Liver (tissue), 9 donors: Measurements from ENCODE around the gene MAGI1. TPM values are rescaled to one million over a fixed set of nuclear protein-coding genes. Genes with fewer than 3 reads are reported as not detected.

Experiments used
- DNase-seq: peaks from one replicate; pipeline ENCODE4 v3.0.0-alpha.2; 2017; ENCODE audit warnings: low spot score
- H3K27ac ChIP-seq, 2 donors: one replicate each; pipeline ENCODE4 v1.7.0; 2013; ENCODE audit warnings: inconsistent platforms in 2 of 2, low read length in 2 of 2, control low read depth in 1 of 2, low read depth in 1 of 2, mild to moderate bottlenecking in 1 of 2
- H3K27me3 ChIP-seq, 4 donors: one replicate each; pipeline versions ENCODE4 v1.6.1 to v1.7.0; 2013; ENCODE audit warnings: low read length in 3 of 4, inconsistent platforms in 1 of 4, mild to moderate bottlenecking in 1 of 4, moderate library complexity in 1 of 4; ENCODE audit not compliant: control insufficient read depth in 4 of 4, insufficient read depth in 4 of 4
- H3K36me3 ChIP-seq, 4 donors: one replicate each; pipeline versions ENCODE4 v1.6.1 to v1.7.0; 2013; ENCODE audit warnings: low read length in 3 of 4, mild to moderate bottlenecking in 3 of 4, low read depth in 1 of 4, moderate library complexity in 1 of 4; ENCODE audit not compliant: control insufficient read depth in 4 of 4, insufficient read depth in 3 of 4
- H3K4me1 ChIP-seq, 4 donors: one replicate each; pipeline versions ENCODE4 v1.6.1 to v1.7.0; 2013; ENCODE audit warnings: low read length in 3 of 4, mild to moderate bottlenecking in 3 of 4, moderate library complexity in 1 of 4; ENCODE audit not compliant: control insufficient read depth in 4 of 4, insufficient read depth in 4 of 4
- H3K4me3 ChIP-seq, 3 donors: one replicate each; pipeline versions ENCODE4 v1.6.1 to v1.7.0; 2013; ENCODE audit warnings: low read length in 3 of 3, control low read depth in 1 of 3, low read depth in 1 of 3, mild to moderate bottlenecking in 1 of 3
- H3K9ac ChIP-seq, 2 donors: one replicate each; pipeline ENCODE4 v1.7.0; 2013; ENCODE audit warnings: low read length in 2 of 2, mild to moderate bottlenecking in 2 of 2, moderate library complexity in 2 of 2, control low read depth in 1 of 2, low read depth in 1 of 2
- H3K9me3 ChIP-seq, 4 donors: one replicate each; pipeline versions ENCODE4 v1.6.1 to v1.7.0; 2013; ENCODE audit warnings: low read length in 3 of 4; ENCODE audit not compliant: control insufficient read depth in 4 of 4
- CTCF ChIP-seq: fragments of 150-350 bp; IDR thresholded peaks from 2 replicates; pipeline ENCODE4 v1.5.1; 2017; ENCODE audit warnings: improper control_type of control experiment, low read depth, low read length; ENCODE audit not compliant: missing input control
- EGR1 ChIP-seq, 2 donors: IDR thresholded peaks; 2 replicates each; pipeline ENCODE4 v1.6.1; 2016 to 2018; ENCODE audit warnings: antibody characterized with exemption in 2 of 2, low read depth in 2 of 2
- FOXA1 ChIP-seq: IDR thresholded peaks from 2 replicates; pipeline ENCODE4 v1.6.1; 2016; ENCODE audit warnings: antibody characterized with exemption
- FOXA2 ChIP-seq: IDR thresholded peaks from 2 replicates; pipeline ENCODE4 v1.6.1; 2016; ENCODE audit warnings: antibody characterized with exemption
- GABPA ChIP-seq, 2 donors: IDR thresholded peaks in 1 of 2; conservative IDR thresholded peaks in 1 of 2; 2 replicates each; pipeline ENCODE4 v1.6.1; 2016; ENCODE audit warnings: antibody characterized with exemption in 2 of 2, mild to moderate bottlenecking in 1 of 2, moderate library complexity in 1 of 2
- HNF4A ChIP-seq, 2 donors: conservative IDR thresholded peaks; 2 replicates each; pipeline ENCODE4 v1.6.1; 2016; ENCODE audit warnings: antibody characterized with exemption in 2 of 2, mild to moderate bottlenecking in 2 of 2
- HNF4G ChIP-seq: IDR thresholded peaks from 2 replicates; pipeline ENCODE4 v1.6.1; 2016; ENCODE audit warnings: antibody characterized with exemption
- JUND ChIP-seq, 2 donors: IDR thresholded peaks; 2 replicates each; pipeline ENCODE4 v1.6.1; 2016; ENCODE audit warnings: antibody characterized with exemption in 2 of 2
- NR2F2 ChIP-seq: IDR thresholded peaks from 2 replicates; pipeline ENCODE4 v1.6.1; 2016; ENCODE audit warnings: antibody characterized with exemption
- REST ChIP-seq: IDR thresholded peaks from 2 replicates; pipeline ENCODE4 v1.6.1; 2016; ENCODE audit warnings: antibody characterized with exemption, mild to moderate bottlenecking
- RXRA ChIP-seq, 2 donors: IDR thresholded peaks; 2 replicates each; pipeline ENCODE4 v1.6.1; 2017 to 2018; ENCODE audit warnings: antibody characterized with exemption in 2 of 2, mild to moderate bottlenecking in 1 of 2
- SP1 ChIP-seq: IDR thresholded peaks from 2 replicates; pipeline ENCODE4 v1.6.1; 2018; ENCODE audit warnings: antibody characterized with exemption, mild to moderate bottlenecking
- TAF1 ChIP-seq: conservative IDR thresholded peaks from 2 replicates; pipeline ENCODE4 v1.6.1; 2016; ENCODE audit warnings: antibody characterized with exemption, mild to moderate bottlenecking
- YY1 ChIP-seq: IDR thresholded peaks from 2 replicates; pipeline ENCODE4 v1.6.1; 2016; ENCODE audit warnings: antibody characterized with exemption, mild to moderate bottlenecking
- ZBTB33 ChIP-seq: IDR thresholded peaks from 2 replicates; pipeline ENCODE4 v1.6.1; 2016; ENCODE audit warnings: antibody characterized with exemption
- WGBS: extraction: QIAGEN DNeasy Blood & Tissue Kit; methylation state at CpG from one replicate; pipeline ENCODE4 v1.1.7; 2013; 5-methylcytosine and 5-hydroxymethylcytosine counted together
- polyA plus RNA-seq, 2 donors: library from polyadenylated mRNA; stranded (reverse) in 1 of 2; unstranded in 1 of 2; fragments of 200-250 nt in 1 of 2; fragments of >200 nt in 1 of 2; fragmentation: Nextera tagmentation in 1 of 2; extraction: Ambion mirVana in 1 of 2; gene quantifications; one replicate each; pipeline versions ENCODE4 v1.2.1 to v1.2.3, GENCODE V29; 2013 to 2015
- total RNA-seq, 2 donors: library from RNA; depleted of rRNA; stranded (reverse); fragments of >200 nt; gene quantifications; one replicate each; pipeline ENCODE4 v1.2.3, GENCODE V29; 2014
- TF ChIP-seq, protein P1 (sequence below): IDR thresholded peaks from 2 replicates; pipeline ENCODE4 v1.6.1; 2016; ENCODE audit warnings: antibody characterized with exemption
- TF ChIP-seq, protein P2 (sequence below): IDR thresholded peaks from 2 replicates; pipeline ENCODE4 v1.6.1; 2016; ENCODE audit warnings: antibody characterized with exemption
- donor health status: healthy.
- donor health status: healthy.
- donor health status: healthy.
- donor health status: healthy.
- donor health status: healthy.

Gene MAGI1
- total and polyA plus RNA-seq, 4 donors = 9.6 to 68.8 (median 14.0) TPM

- H3K9ac ChIP-seq = no peak overlapping the region
- TF ChIP-seq HNF4G (no peak), NR2F2 (no peak), FOXA1 (no peak), REST (no peak), GABPA (IDR thresholded peaks at IDR 0.05 in 1 of 2, conservative IDR thresholded peaks at IDR 0.05 in 1 of 2) (no peak), FOXA2 (no peak), CTCF (no peak), TAF1 (no peak), SP1 (no peak), ZBTB33 (no peak), EGR1 (IDR thresholded peaks at IDR 0.05; ENCODE audit: low read depth in 2 of 2) (no peak), JUND (IDR thresholded peaks at IDR 0.05) (no peak), HNF4A (conservative IDR thresholded peaks at IDR 0.05) (no peak)
- H3K4me3 ChIP-seq = no peak overlapping the region
- H3K4me1 ChIP-seq = no peaks in the 10 kb centered on the region
- no peak overlapping the region for H3K27ac ChIP-seq
- DNase-seq = no peak
- H3K9me3 ChIP-seq = no peaks in the 10 kb centered on the region
- H3K27me3 ChIP-seq = no peaks in the 10 kb centered on the region
- H3K36me3 ChIP-seq = no peaks in the 10 kb centered on the region
- 89% methylated on average over 9 of the region's 9 CpGs for WGBS
These were observed 529.8 kb downstream of the MAGI1 start for GRCh38 chr3:65508750-65509422.

GRCh38 chr3:65507437-65507836 lies 531.3 kb downstream of the MAGI1 start:
- Histone ChIP-seq H3K27ac (no peak overlapping the region), H3K4me1 (no peaks in the 10 kb centered on the region), H3K27me3 (no peaks in the 10 kb centered on the region), H3K4me3 (no peak overlapping the region), H3K9me3 (no peaks in the 10 kb centered on the region), H3K36me3 (no peaks in the 10 kb centered on the region), H3K9ac (no peak overlapping the region)
- no peak for DNase-seq
- 86% methylated on average over 3 of the region's 3 CpGs for WGBS
- TF ChIP-seq RXRA (IDR thresholded peaks at IDR 0.05) (no peak), CTCF (no peak), NR2F2 (no peak), JUND (IDR thresholded peaks at IDR 0.05) (no peak), SP1 (no peak), FOXA1 (no peak), GABPA (IDR thresholded peaks at IDR 0.05 in 1 of 2, conservative IDR thresholded peaks at IDR 0.05 in 1 of 2) (no peak), FOXA2 (no peak), ZBTB33 (no peak), YY1 (no peak), HNF4A (conservative IDR thresholded peaks at IDR 0.05) (no peak), HNF4G (no peak), EGR1 (IDR thresholded peaks at IDR 0.05; ENCODE audit: low read depth in 2 of 2) (no peak), TAF1 (no peak)
- TF ChIP-seq, protein P1, sequence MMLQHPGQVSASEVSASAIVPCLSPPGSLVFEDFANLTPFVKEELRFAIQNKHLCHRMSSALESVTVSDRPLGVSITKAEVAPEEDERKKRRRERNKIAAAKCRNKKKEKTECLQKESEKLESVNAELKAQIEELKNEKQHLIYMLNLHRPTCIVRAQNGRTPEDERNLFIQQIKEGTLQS = no peak
- TF ChIP-seq, protein P2, sequence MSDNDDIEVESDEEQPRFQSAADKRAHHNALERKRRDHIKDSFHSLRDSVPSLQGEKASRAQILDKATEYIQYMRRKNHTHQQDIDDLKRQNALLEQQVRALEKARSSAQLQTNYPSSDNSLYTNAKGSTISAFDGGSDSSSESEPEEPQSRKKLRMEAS = no peak
